HepG2 (cell line): Measurements from ENCODE around the gene MTA1. TPM values are rescaled to one million over a fixed set of nuclear protein-coding genes. Genes with fewer than 3 reads are reported as not detected.

Source experiments
- ATAC-seq: fragments of 200-7000 bp; cut with Tn5 transposase; 3 replicates; pipeline ENCODE4 v1.9.1; 2020; ENCODE audit warnings: mild to moderate bottlenecking, moderate library complexity
- BruUV-seq: library from RNA; stranded (reverse); fragments of 400-500 nt; replicated peaks from 2 replicates; lab custom pipeline; 2021; lab: Mats Ljungman, UMichigan
- CTCF ChIA-PET: fragments of 300-600 bp; formaldehyde crosslinking; extraction: SDS; loops from one replicate; lab custom pipeline; 2021; ENCODE audit warnings: low total read pairs, inconsistent platforms, low intra/inter-chr PET ratio; lab: Yijun Ruan, JAX
- POLR2A ChIA-PET: fragments of 350-600 bp; sonication (Branson Sonifier 250); formaldehyde crosslinking; loops from one replicate; lab custom pipeline; 2020; ENCODE audit warnings: antibody characterized with exemption, inconsistent platforms; lab: Yijun Ruan, JAX
- DNase-seq: peaks from one replicate; pipeline ENCODE4 v3.0.0-alpha.2; 2015; ENCODE audit warnings: low spot score
- FAIRE-seq: peaks from 3 replicates; lab custom pipeline; 2011; peaks lifted over from hg19 to GRCh38; lab: Jason Lieb, UNC
- H2AFZ ChIP-seq: one replicate; pipeline ENCODE4 v1.6.1; 2011; ENCODE audit warnings: low read length, inconsistent platforms
- H3K27ac ChIP-seq: fragments of 300-600 bp; 3 replicates; pipeline ENCODE4 v1.8.0; 2011; ENCODE audit warnings: mixed run types, mild to moderate bottlenecking, mixed read lengths, low read length, inconsistent platforms; ENCODE audit not compliant: insufficient read depth; ENCODE audit errors: extremely low read length
- H3K27me3 ChIP-seq, 2 experiments: fragments of 200-600 bp in 1 of 2; 2 replicates in 1 of 2; 3 replicates in 1 of 2; pipeline versions ENCODE4 v1.6.0 to v1.8.0; 2011; ENCODE audit warnings: low read length in 2 of 2, mild to moderate bottlenecking in 2 of 2, moderate library complexity in 2 of 2, inconsistent platforms in 1 of 2; ENCODE audit not compliant: insufficient read depth in 2 of 2, control insufficient read depth in 1 of 2
- H3K36me3 ChIP-seq, 2 experiments: fragments of 200-600 bp in 1 of 2; replicated peaks in 1 of 2; 2 replicates in 1 of 2; 3 replicates in 1 of 2; pipeline versions ENCODE4 v1.5.1 to v1.8.0; 2011; ENCODE audit warnings: low read length in 2 of 2, inconsistent platforms in 1 of 2; ENCODE audit not compliant: insufficient read depth in 2 of 2, control insufficient read depth in 1 of 2
- H3K4me1 ChIP-seq: 2 replicates; pipeline ENCODE4 v1.5.1; 2012; ENCODE audit warnings: low read length, inconsistent platforms; ENCODE audit not compliant: insufficient read depth
- H3K4me2 ChIP-seq: 2 replicates; pipeline ENCODE4 v1.6.0; 2011; ENCODE audit warnings: low read depth, low read length, inconsistent platforms
- H3K4me3 ChIP-seq, 3 experiments: fragments of 200-600 bp in 1 of 3; sonication (generic), shearing (Covaris generic) in 1 of 3; replicated peaks in 1 of 3; 2 replicates each; pipeline ENCODE4 v1.5.1; 2011 to 2016; ENCODE audit warnings: low read length in 3 of 3, inconsistent platforms in 2 of 3, low read depth in 2 of 3, mild to moderate bottlenecking in 2 of 3, control low read depth in 1 of 3, mixed read lengths in 1 of 3; ENCODE audit not compliant: insufficient read depth in 1 of 3
- H3K79me2 ChIP-seq: one replicate; pipeline ENCODE4 v1.6.1; 2011; ENCODE audit warnings: low read length, inconsistent platforms; ENCODE audit not compliant: insufficient read depth
- H3K9ac ChIP-seq: 2 replicates; pipeline ENCODE4 v1.6.0; 2011; ENCODE audit warnings: mild to moderate bottlenecking, low read depth, low read length, inconsistent platforms; ENCODE audit not compliant: insufficient read depth
- H3K9me3 ChIP-seq: 2 replicates; pipeline ENCODE4 v1.5.1; 2012; ENCODE audit warnings: mild to moderate bottlenecking, low read length
- H4K20me1 ChIP-seq: 2 replicates; pipeline ENCODE4 v1.6.0; 2011; ENCODE audit warnings: inconsistent platforms, mild to moderate bottlenecking, low read length, moderate library complexity; ENCODE audit not compliant: insufficient read depth
- AGO2 ChIP-seq: fragments of 200-400 bp; formaldehyde crosslinking; optimal IDR thresholded peaks from 2 replicates; pipeline ENCODE3; 2017; ENCODE audit warnings: mild to moderate bottlenecking, low read depth, low read length, moderate library complexity
- NCOR1 ChIP-seq: fragments of 200-600 bp; sonication (generic); IDR thresholded peaks from 2 replicates; pipeline ENCODE4 v1.7.0; 2017; ENCODE audit warnings: antibody characterized with exemption, low read length, borderline replicate concordance
- REL ChIP-seq: sonication (generic); formaldehyde crosslinking; conservative IDR thresholded peaks from 2 replicates; pipeline ENCODE4 v1.8.0; 2022; ENCODE audit warnings: mild to moderate bottlenecking, missing genetic modification reagents, moderate library complexity
- ZBED4 ChIP-seq: sonication (generic); formaldehyde crosslinking; IDR thresholded peaks from 2 replicates; pipeline ENCODE4 v1.4.0; 2020; ENCODE audit warnings: missing genetic modification reagents, borderline replicate concordance
- ZBTB49 ChIP-seq: sonication (generic); formaldehyde crosslinking; IDR thresholded peaks from 2 replicates; pipeline ENCODE4 v1.4.0; 2020; ENCODE audit warnings: missing genetic modification reagents, borderline replicate concordance
- ZNF326 ChIP-seq: sonication (generic); formaldehyde crosslinking; IDR thresholded peaks from 2 replicates; pipeline ENCODE4 v1.4.0; 2020; ENCODE audit warnings: missing genetic modification reagents, borderline replicate concordance
- WGBS: methylation state at CpG from one replicate; pipeline ENCODE4 v1.1.6; 2017; ENCODE audit warnings: low lambda C conversion rate; 5-methylcytosine and 5-hydroxymethylcytosine counted together
- in situ Hi-C: cut with HindIII; loops from 2 replicates; pipeline ENCODE4 v1.10.0; 2017; ENCODE audit warnings: low pct_unique_long_range_greater_than_20kb; ENCODE audit not compliant: extremely low pct_ligation_motif_present
- intact Hi-C: fragments of 100-400 bp; cut with micrococcal nuclease; formaldehyde crosslinking; loops from one replicate; pipeline ENCODE4 v1.10.0; 2022; ENCODE audit not compliant: unreplicated experiment
- polyA plus RNA-seq, 8 experiments: library from polyadenylated mRNA; depleted of rRNA in 3 of 8; stranded (reverse) in 7 of 8; unstranded in 1 of 8; fragments of >200 nt; fragmentation: Illumina TruSeq in 4 of 8; extraction: Trizol in 4 of 8; gene quantifications; 2 replicates each; pipeline versions ENCODE4 v1.2.1 to v1.2.3, GENCODE V29; 2011 to 2016; ENCODE audit warnings: low read depth in 4 of 8, missing spikeins in 1 of 8, mixed read lengths in 1 of 8; ENCODE audit not compliant: insufficient read depth in 1 of 8
- total RNA-seq, 5 experiments: library from RNA; depleted of rRNA; stranded (reverse); fragments of >200 nt; fragmentation: Illumina TruSeq; extraction: Trizol; gene quantifications; 2 replicates each; pipeline ENCODE4 v1.2.3, GENCODE V29; 2016; ENCODE audit warnings: low read depth in 1 of 5

The MTA1 gene
- total and polyA plus RNA-seq, 2 of the 13 experiments (the other 11 are each of a cell fraction or from before 2014, with no cell fraction given) = 35.2 to 85.8 TPM

GRCh38 chr14:105445290-105445689 is 25.7 kb downstream of the MTA1 start:
- CTCF ChIA-PET = no interaction called here

GRCh38 chr14:105445901-105446845 is 26.5 kb downstream of the MTA1 start:
- Histone ChIP-seq H3K4me3 (no peak overlapping the region), H3K4me1 (peaks cover 14% of the 10 kb centered on the region), H3K79me2 (no peaks in the 10 kb centered on the region), H2AFZ (no peak overlapping the region), H3K9me3 (no peaks in the 10 kb centered on the region), H3K9ac (no peak overlapping the region), H3K27ac (no peak overlapping the region), H4K20me1 (no peaks in the 10 kb centered on the region), H3K27me3 (no peaks in the 10 kb centered on the region), H3K36me3 (peaks cover 12 to 28% of the 10 kb centered on the region in 2 experiments; a peak in 3 of 5 replicates), H3K4me2 (no peak overlapping the region)
- in situ Hi-C loops (no loop called here), intact Hi-C loops (no loop called here)
- whole genome bisulfite sequencing = 96% methylated on average over 8 of the region's 26 CpGs
- FAIRE-seq = no peak
- CTCF ChIA-PET = no interaction called here
- DNase-seq = no peak
- POLR2A ChIA-PET = no interaction called here
- no peak for ATAC-seq
- no TSS peak for BruUV-seq
- no peak for TF ChIP-seq ZNF326
- no peak for TF ChIP-seq ZBED4 (CRISPR knock-in tag)
- TF ChIP-seq AGO2 = peak; percentile 79
- no peak for TF ChIP-seq REL
- TF ChIP-seq ZBTB49 = no peak

More at GRCh38 chr14:105445290-105445689, 25.7 kb downstream of the MTA1 start:
- no TSS peak for BruUV-seq
- H3K79me2 ChIP-seq = no peaks in the 10 kb centered on the region
- TF ChIP-seq NCOR1 (no peak), AGO2 (peak; percentile 83)
- H3K9ac ChIP-seq = no peak overlapping the region
- H3K4me3 ChIP-seq = no peak overlapping the region
- peaks cover 14% of the 10 kb centered on the region for H3K4me1 ChIP-seq
- H3K9me3 ChIP-seq = no peaks in the 10 kb centered on the region
- H3K27ac ChIP-seq = no peak overlapping the region
- intact Hi-C loops = no loop called here
- H2AFZ ChIP-seq = no peak overlapping the region
- H3K4me2 ChIP-seq = no peak overlapping the region
- POLR2A ChIA-PET = no interaction called here
- H4K20me1 ChIP-seq = no peaks in the 10 kb centered on the region
- no peaks in the 10 kb centered on the region for H3K27me3 ChIP-seq
- FAIRE-seq (no peak), DNase-seq (no peak), ATAC-seq (no peak)
- 97% methylated on average over 13 of the region's 24 CpGs for WGBS
- H3K36me3 ChIP-seq = peaks cover 10 to 25% of the 10 kb centered on the region in 2 experiments; a peak in 3 of 5 replicates
- in situ Hi-C loops = no loop called here
